GM23338 (cell line): ENCODE results near the gene NCBP1. TPM values are rescaled to one million over a fixed set of nuclear protein-coding genes. Genes with fewer than 3 reads are reported as not detected.

Experiments
- ATAC-seq: fragments of 200-7000 bp; cut with Tn5 transposase; 3 replicates; pipeline ENCODE4 v1.9.1; 2020
- DNase-seq: peaks from one replicate; pipeline ENCODE4 v3.0.0-alpha.2; 2015; ENCODE audit warnings: low spot score
- H2AFZ ChIP-seq: fragments of 200-600 bp; sonication (generic); 2 replicates; pipeline ENCODE4 v1.8.0; 2016; ENCODE audit warnings: antibody characterized with exemption, mild to moderate bottlenecking, moderate library complexity
- H3F3A ChIP-seq: fragments of 200-600 bp; sonication (generic); replicated peaks from 2 replicates; pipeline ENCODE4 v1.8.0; 2017; ENCODE audit warnings: antibody characterized with exemption, mixed run types, low read depth
- H3K27ac ChIP-seq: fragments of 200-600 bp; sonication (generic); 2 replicates; pipeline ENCODE4 v1.6.1; 2016; ENCODE audit warnings: low read depth
- H3K27me3 ChIP-seq: fragments of 200-600 bp; sonication (generic); 2 replicates; pipeline ENCODE4 v1.8.0; 2016; ENCODE audit warnings: mild to moderate bottlenecking, mixed run types, moderate library complexity; ENCODE audit not compliant: insufficient read depth
- H3K36me3 ChIP-seq: fragments of 200-600 bp; sonication (generic); 2 replicates; pipeline ENCODE4 v1.8.0; 2016; ENCODE audit warnings: mild to moderate bottlenecking; ENCODE audit not compliant: insufficient read depth
- H3K4me1 ChIP-seq: fragments of 200-600 bp; sonication (generic); 2 replicates; pipeline ENCODE4 v1.8.0; 2016; ENCODE audit warnings: mild to moderate bottlenecking, moderate library complexity; ENCODE audit not compliant: insufficient read depth
- H3K4me2 ChIP-seq: fragments of 200-600 bp; sonication (generic); 2 replicates; pipeline ENCODE4 v1.7.1; 2017; ENCODE audit warnings: mixed run types
- H3K4me3 ChIP-seq: fragments of 200-600 bp; sonication (generic); 2 replicates; pipeline ENCODE4 v1.6.1; 2016; ENCODE audit warnings: mixed run types
- H3K79me2 ChIP-seq: fragments of 200-600 bp; sonication (generic); replicated peaks from 2 replicates; pipeline ENCODE4 v1.8.0; 2017; ENCODE audit warnings: mild to moderate bottlenecking; ENCODE audit not compliant: insufficient read depth
- H3K9me2 ChIP-seq: fragments of 200-600 bp; sonication (generic); 2 replicates; pipeline ENCODE4 v1.8.0; 2017; ENCODE audit not compliant: insufficient read depth
- H4K20me1 ChIP-seq: fragments of 200-600 bp; sonication (generic); replicated peaks from 2 replicates; pipeline ENCODE4 v1.8.0; 2017; ENCODE audit warnings: mild to moderate bottlenecking; ENCODE audit not compliant: insufficient read depth
- H3K27ac Mint-ChIP-seq: 2 replicates; pipeline ENCODE4 v1.8.0; 2020; ENCODE audit warnings: inconsistent platforms, mild to moderate bottlenecking, moderate library complexity, mixed read lengths
- H3K27me3 Mint-ChIP-seq: 3 replicates; pipeline ENCODE4 v1.8.0; 2022; ENCODE audit warnings: low read depth, mild to moderate bottlenecking, moderate library complexity, mixed read lengths, inconsistent platforms; ENCODE audit not compliant: insufficient read depth, poor library complexity
- H3K36me3 Mint-ChIP-seq: 3 replicates; pipeline ENCODE4 v1.8.0; 2021; ENCODE audit warnings: low read depth, mild to moderate bottlenecking, inconsistent platforms, moderate library complexity, mixed read lengths
- H3K4me1 Mint-ChIP-seq: 3 replicates; pipeline ENCODE4 v1.8.0; 2020; ENCODE audit warnings: mild to moderate bottlenecking, inconsistent platforms, mixed read lengths
- H3K4me3 Mint-ChIP-seq: 3 replicates; pipeline ENCODE4 v1.8.0; 2021; ENCODE audit warnings: moderate library complexity, mild to moderate bottlenecking, inconsistent platforms, mixed read lengths
- H3K9me3 Mint-ChIP-seq: 3 replicates; pipeline ENCODE4 v1.8.0; 2020; ENCODE audit warnings: moderate library complexity, mild to moderate bottlenecking, inconsistent platforms, mixed read lengths
- CREB1 ChIP-seq: fragments of 250-450 bp; sonication (Bioruptor Pico); IDR thresholded peaks from 2 replicates; pipeline ENCODE4 v1.5.0; 2020; ENCODE audit warnings: low read depth, mild to moderate bottlenecking, moderate library complexity
- ETS1 ChIP-seq: IDR thresholded peaks from 2 replicates; pipeline ENCODE4 v1.6.1; 2016; ENCODE audit warnings: antibody characterized with exemption
- EZH2 ChIP-seq: fragments of 200-600 bp; sonication (generic); IDR thresholded peaks from one replicate; pipeline ENCODE4 v1.8.0; 2017; ENCODE audit warnings: antibody characterized with exemption, mild to moderate bottlenecking, low read depth; ENCODE audit not compliant: unreplicated experiment
- EZH2phosphoT487 ChIP-seq: fragments of 200-600 bp; sonication (generic); IDR thresholded peaks from one replicate; pipeline ENCODE4 v1.8.1; 2018; ENCODE audit warnings: antibody characterized with exemption; ENCODE audit not compliant: unreplicated experiment
- JUNB ChIP-seq: IDR thresholded peaks from one replicate; pipeline ENCODE4 v1.6.1; 2016; ENCODE audit warnings: antibody characterized with exemption; ENCODE audit not compliant: unreplicated experiment
- NANOG ChIP-seq: IDR thresholded peaks from 2 replicates; pipeline ENCODE4 v1.6.1; 2016; ENCODE audit warnings: antibody characterized with exemption, borderline replicate concordance
- POLR2AphosphoS5 ChIP-seq: IDR thresholded peaks from 2 replicates; pipeline ENCODE4 v1.6.1; 2016; ENCODE audit warnings: antibody characterized with exemption, low read depth
- STAT1 ChIP-seq: IDR thresholded peaks from one replicate; pipeline ENCODE4 v1.6.1; 2016; ENCODE audit warnings: antibody characterized with exemption; ENCODE audit not compliant: unreplicated experiment
- ZNF114 ChIP-seq: fragments of 250-450 bp; sonication (Bioruptor Pico); IDR thresholded peaks from 2 replicates; pipeline ENCODE4 v1.5.0; 2020; ENCODE audit warnings: mild to moderate bottlenecking, moderate library complexity
- ZNF331 ChIP-seq: fragments of 250-450 bp; sonication (Bioruptor Pico); IDR thresholded peaks from 2 replicates; pipeline ENCODE4 v1.5.0; 2020; ENCODE audit warnings: low read depth, mild to moderate bottlenecking, moderate library complexity
- polyA plus RNA-seq: library from polyadenylated mRNA; unstranded; fragments of >200 nt; fragmentation: Nextera tagmentation; extraction: Ambion mirVana; gene quantifications from 2 replicates; pipeline ENCODE4 v1.2.1, GENCODE V29; 2016
- total RNA-seq: library from RNA; depleted of rRNA; stranded (reverse); fragments of >200 nt; shearing (Covaris generic); gene quantifications from 2 replicates; pipeline ENCODE4 v1.2.3, GENCODE V29; 2014
- TF ChIP-seq, protein P1 (sequence below): IDR thresholded peaks from one replicate; pipeline ENCODE4 v1.6.1; 2018; ENCODE audit warnings: antibody characterized with exemption; ENCODE audit not compliant: unreplicated experiment
- TF ChIP-seq, protein P2 (sequence below), 2 experiments: fragments of 200-600 bp in 1 of 2; sonication (generic) in 1 of 2; conservative IDR thresholded peaks; 2 replicates each; pipeline versions ENCODE4 v1.5.1 to v1.6.1; 2016 to 2017; ENCODE audit warnings: antibody characterized with exemption in 2 of 2, low read depth in 2 of 2, mild to moderate bottlenecking in 2 of 2, moderate library complexity in 1 of 2
- TF ChIP-seq, protein P3 (sequence below): fragments of 250-450 bp; sonication (Bioruptor Pico); IDR thresholded peaks from 2 replicates; pipeline ENCODE4 v1.5.0; 2020; ENCODE audit warnings: mild to moderate bottlenecking, moderate library complexity

Gene NCBP1
- total and polyA plus RNA-seq, 2 experiments from 2014 or later, result 43.9 to 60.2 TPM

DNA sequence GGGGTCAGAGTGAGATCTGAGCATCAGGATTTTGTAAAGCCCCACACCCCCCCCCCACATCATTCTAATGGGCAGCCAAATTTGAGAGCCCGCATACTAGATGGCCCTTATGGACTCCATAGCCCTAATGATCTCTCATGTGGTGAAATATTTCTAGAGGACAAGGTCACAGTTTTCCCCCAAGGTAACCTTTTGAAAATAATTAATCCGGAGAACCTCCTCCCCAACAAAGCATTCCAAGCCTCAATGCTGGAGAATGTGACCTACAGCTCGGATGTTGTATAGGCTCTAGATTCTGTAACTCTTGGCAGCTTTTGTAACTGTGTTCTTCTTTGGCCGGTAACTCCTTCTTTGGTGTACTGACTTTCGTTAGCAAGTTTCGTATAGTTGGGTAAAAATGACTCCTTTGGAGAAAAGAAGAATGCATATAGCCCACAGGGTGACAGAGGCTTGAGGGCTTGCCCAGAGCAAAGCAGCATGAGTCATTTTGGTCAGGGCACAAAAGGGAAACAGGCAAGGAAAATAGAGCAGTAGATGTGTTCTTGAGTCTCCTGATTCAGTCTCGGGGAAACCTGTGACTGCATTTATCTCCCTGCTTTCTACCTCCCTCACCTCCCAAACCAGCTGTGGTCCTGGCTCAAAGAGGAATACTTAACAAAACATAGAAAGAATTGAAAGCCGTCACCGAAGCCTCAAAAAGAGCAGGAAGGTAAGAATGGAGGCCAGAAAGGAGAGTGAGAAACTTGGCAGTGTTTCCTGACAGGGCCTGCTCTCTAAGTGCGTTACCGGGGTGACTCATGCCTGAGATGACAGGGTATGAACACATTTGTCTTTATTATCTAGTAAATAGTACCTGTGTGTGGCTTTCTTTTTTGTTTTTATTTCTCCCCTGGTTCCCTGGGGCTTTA, 70.1 kb downstream of the NCBP1 start:
- H3K27ac Mint-ChIP-seq, result no peak overlapping the region
- Histone ChIP-seq H3K4me3 (no peak overlapping the region), H2AFZ (no peak overlapping the region), H3K4me1 (no peaks in the 10 kb centered on the region), H3K9me2 (no peaks in the 10 kb centered on the region), H3K36me3 (no peaks in the 10 kb centered on the region), H3K79me2 (no peaks in the 10 kb centered on the region), H4K20me1 (no peaks in the 10 kb centered on the region), H3K4me2 (no peak overlapping the region), H3K27ac (no peak overlapping the region), H3F3A (no peaks in the 10 kb centered on the region), H3K27me3 (peaks cover 6% of the 10 kb centered on the region)
- H3K27me3 Mint-ChIP-seq, result peaks cover 13% of the 10 kb centered on the region
- no peak for DNase-seq
- H3K9me3 Mint-ChIP-seq, result no peaks in the 10 kb centered on the region; the same call in 2 of the 3 replicates
- no peaks in the 10 kb centered on the region for H3K36me3 Mint-ChIP-seq
- TF ChIP-seq EZH2, result no peak
- no peak for TF ChIP-seq POLR2AphosphoS5
- TF ChIP-seq, protein P1, sequence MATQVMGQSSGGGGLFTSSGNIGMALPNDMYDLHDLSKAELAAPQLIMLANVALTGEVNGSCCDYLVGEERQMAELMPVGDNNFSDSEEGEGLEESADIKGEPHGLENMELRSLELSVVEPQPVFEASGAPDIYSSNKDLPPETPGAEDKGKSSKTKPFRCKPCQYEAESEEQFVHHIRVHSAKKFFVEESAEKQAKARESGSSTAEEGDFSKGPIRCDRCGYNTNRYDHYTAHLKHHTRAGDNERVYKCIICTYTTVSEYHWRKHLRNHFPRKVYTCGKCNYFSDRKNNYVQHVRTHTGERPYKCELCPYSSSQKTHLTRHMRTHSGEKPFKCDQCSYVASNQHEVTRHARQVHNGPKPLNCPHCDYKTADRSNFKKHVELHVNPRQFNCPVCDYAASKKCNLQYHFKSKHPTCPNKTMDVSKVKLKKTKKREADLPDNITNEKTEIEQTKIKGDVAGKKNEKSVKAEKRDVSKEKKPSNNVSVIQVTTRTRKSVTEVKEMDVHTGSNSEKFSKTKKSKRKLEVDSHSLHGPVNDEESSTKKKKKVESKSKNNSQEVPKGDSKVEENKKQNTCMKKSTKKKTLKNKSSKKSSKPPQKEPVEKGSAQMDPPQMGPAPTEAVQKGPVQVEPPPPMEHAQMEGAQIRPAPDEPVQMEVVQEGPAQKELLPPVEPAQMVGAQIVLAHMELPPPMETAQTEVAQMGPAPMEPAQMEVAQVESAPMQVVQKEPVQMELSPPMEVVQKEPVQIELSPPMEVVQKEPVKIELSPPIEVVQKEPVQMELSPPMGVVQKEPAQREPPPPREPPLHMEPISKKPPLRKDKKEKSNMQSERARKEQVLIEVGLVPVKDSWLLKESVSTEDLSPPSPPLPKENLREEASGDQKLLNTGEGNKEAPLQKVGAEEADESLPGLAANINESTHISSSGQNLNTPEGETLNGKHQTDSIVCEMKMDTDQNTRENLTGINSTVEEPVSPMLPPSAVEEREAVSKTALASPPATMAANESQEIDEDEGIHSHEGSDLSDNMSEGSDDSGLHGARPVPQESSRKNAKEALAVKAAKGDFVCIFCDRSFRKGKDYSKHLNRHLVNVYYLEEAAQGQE, result no peak
- TF ChIP-seq, protein P2, sequence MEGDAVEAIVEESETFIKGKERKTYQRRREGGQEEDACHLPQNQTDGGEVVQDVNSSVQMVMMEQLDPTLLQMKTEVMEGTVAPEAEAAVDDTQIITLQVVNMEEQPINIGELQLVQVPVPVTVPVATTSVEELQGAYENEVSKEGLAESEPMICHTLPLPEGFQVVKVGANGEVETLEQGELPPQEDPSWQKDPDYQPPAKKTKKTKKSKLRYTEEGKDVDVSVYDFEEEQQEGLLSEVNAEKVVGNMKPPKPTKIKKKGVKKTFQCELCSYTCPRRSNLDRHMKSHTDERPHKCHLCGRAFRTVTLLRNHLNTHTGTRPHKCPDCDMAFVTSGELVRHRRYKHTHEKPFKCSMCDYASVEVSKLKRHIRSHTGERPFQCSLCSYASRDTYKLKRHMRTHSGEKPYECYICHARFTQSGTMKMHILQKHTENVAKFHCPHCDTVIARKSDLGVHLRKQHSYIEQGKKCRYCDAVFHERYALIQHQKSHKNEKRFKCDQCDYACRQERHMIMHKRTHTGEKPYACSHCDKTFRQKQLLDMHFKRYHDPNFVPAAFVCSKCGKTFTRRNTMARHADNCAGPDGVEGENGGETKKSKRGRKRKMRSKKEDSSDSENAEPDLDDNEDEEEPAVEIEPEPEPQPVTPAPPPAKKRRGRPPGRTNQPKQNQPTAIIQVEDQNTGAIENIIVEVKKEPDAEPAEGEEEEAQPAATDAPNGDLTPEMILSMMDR (conservative IDR thresholded peaks at IDR 0.05; ENCODE audit: low read depth in 2 of 2), result no peak
- no peak for TF ChIP-seq ZNF114 (CRISPR knock-in tag)
- TF ChIP-seq, protein P3, sequence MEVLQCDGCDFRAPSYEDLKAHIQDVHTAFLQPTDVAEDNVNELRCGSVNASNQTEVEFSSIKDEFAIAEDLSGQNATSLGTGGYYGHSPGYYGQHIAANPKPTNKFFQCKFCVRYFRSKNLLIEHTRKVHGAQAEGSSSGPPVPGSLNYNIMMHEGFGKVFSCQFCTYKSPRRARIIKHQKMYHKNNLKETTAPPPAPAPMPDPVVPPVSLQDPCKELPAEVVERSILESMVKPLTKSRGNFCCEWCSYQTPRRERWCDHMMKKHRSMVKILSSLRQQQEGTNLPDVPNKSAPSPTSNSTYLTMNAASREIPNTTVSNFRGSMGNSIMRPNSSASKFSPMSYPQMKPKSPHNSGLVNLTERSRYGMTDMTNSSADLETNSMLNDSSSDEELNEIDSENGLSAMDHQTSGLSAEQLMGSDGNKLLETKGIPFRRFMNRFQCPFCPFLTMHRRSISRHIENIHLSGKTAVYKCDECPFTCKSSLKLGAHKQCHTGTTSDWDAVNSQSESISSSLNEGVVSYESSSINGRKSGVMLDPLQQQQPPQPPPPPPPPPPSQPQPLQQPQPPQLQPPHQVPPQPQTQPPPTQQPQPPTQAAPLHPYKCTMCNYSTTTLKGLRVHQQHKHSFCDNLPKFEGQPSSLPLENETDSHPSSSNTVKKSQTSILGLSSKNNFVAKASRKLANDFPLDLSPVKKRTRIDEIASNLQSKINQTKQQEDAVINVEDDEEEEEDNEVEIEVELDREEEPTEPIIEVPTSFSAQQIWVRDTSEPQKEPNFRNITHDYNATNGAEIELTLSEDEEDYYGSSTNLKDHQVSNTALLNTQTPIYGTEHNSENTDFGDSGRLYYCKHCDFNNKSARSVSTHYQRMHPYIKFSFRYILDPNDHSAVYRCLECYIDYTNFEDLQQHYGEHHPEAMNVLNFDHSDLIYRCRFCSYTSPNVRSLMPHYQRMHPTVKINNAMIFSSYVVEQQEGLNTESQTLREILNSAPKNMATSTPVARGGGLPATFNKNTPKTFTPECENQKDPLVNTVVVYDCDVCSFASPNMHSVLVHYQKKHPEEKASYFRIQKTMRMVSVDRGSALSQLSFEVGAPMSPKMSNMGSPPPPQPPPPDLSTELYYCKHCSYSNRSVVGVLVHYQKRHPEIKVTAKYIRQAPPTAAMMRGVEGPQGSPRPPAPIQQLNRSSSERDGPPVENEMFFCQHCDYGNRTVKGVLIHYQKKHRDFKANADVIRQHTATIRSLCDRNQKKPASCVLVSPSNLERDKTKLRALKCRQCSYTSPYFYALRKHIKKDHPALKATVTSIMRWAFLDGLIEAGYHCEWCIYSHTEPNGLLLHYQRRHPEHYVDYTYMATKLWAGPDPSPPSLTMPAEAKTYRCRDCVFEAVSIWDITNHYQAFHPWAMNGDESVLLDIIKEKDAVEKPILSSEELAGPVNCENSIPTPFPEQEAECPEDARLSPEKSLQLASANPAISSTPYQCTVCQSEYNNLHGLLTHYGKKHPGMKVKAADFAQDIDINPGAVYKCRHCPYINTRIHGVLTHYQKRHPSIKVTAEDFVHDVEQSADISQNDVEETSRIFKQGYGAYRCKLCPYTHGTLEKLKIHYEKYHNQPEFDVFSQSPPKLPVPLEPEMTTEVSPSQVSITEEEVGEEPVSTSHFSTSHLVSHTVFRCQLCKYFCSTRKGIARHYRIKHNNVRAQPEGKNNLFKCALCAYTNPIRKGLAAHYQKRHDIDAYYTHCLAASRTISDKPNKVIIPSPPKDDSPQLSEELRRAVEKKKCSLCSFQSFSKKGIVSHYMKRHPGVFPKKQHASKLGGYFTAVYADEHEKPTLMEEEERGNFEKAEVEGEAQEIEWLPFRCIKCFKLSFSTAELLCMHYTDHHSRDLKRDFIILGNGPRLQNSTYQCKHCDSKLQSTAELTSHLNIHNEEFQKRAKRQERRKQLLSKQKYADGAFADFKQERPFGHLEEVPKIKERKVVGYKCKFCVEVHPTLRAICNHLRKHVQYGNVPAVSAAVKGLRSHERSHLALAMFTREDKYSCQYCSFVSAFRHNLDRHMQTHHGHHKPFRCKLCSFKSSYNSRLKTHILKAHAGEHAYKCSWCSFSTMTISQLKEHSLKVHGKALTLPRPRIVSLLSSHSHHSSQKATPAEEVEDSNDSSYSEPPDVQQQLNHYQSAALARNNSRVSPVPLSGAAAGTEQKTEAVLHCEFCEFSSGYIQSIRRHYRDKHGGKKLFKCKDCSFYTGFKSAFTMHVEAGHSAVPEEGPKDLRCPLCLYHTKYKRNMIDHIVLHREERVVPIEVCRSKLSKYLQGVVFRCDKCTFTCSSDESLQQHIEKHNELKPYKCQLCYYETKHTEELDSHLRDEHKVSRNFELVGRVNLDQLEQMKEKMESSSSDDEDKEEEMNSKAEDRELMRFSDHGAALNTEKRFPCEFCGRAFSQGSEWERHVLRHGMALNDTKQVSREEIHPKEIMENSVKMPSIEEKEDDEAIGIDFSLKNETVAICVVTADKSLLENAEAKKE, result no peak
- TF ChIP-seq ZNF331, result no peak
- no peak for TF ChIP-seq CREB1 (CRISPR knock-in tag)
- no peak for TF ChIP-seq JUNB
- no peak for TF ChIP-seq NANOG
- TF ChIP-seq EZH2phosphoT487, result no peak
- no peak for TF ChIP-seq STAT1
- TF ChIP-seq ETS1, result no peak
- ATAC-seq, result no peak
- H3K4me1 Mint-ChIP-seq, result no peaks in the 10 kb centered on the region
- H3K4me3 Mint-ChIP-seq, result no peak overlapping the region
